Heart left ventricle (tissue), 16 donors: ENCODE data around the gene ASB2. TPM values are rescaled to one million over a fixed set of nuclear protein-coding genes. Genes with fewer than 3 reads are reported as not detected.
A peak's percentile ranks its signal among the peaks of the same experiment; 100 is the strongest.

Experiments used
- ATAC-seq, 4 donors: fragments of 200-7000 bp; cut with Tn5 transposase; one replicate each; pipeline ENCODE4 v1.9.1; 2020 to 2022; ENCODE audit warnings: moderate library complexity in 4 of 4, mild to moderate bottlenecking in 3 of 4, moderate number of reproducible peaks in 1 of 4
- DNase-seq, 5 donors: peaks; one replicate each; pipeline ENCODE4 v3.0.0-alpha.2; 2020
- H3K27ac ChIP-seq, 12 donors: fragments of 200-600 bp; sonication (generic) in 4 of 12; one replicate each; pipeline versions ENCODE4 v1.5.0 to v1.8.0; 2016 to 2022; ENCODE audit warnings: mild to moderate bottlenecking in 2 of 12
- H3K27me3 ChIP-seq, 9 donors: fragments of 200-600 bp; sonication (generic) in 2 of 9; one replicate each; pipeline versions ENCODE4 v1.5.1 to v1.8.0; 2016 to 2022; ENCODE audit warnings: mild to moderate bottlenecking in 3 of 9
- H3K36me3 ChIP-seq, 9 donors: fragments of 200-600 bp; sonication (generic) in 2 of 9; one replicate each; pipeline versions ENCODE4 v1.5.0 to v1.8.0; 2018 to 2022; ENCODE audit warnings: mild to moderate bottlenecking in 2 of 9
- H3K4me1 ChIP-seq, 12 donors: fragments of 200-600 bp; sonication (generic) in 4 of 12; one replicate each; pipeline versions ENCODE4 v1.5.0 to v1.8.0; 2016 to 2022; ENCODE audit warnings: mild to moderate bottlenecking in 3 of 12
- H3K4me3 ChIP-seq, 12 donors: fragments of 200-600 bp; sonication (generic) in 4 of 12; one replicate each; pipeline versions ENCODE4 v1.5.0 to v1.8.0; 2017 to 2022; ENCODE audit warnings: mild to moderate bottlenecking in 9 of 12, moderate library complexity in 4 of 12
- H3K9me3 ChIP-seq, 12 donors: fragments of 200-600 bp; sonication (generic) in 4 of 12; one replicate each; pipeline versions ENCODE4 v1.5.0 to v1.8.0; 2016 to 2022; ENCODE audit warnings: mild to moderate bottlenecking in 1 of 12
- CTCF ChIP-seq, 12 donors: fragments of 200-600 bp; sonication (generic) in 4 of 12; IDR thresholded peaks; one replicate each; pipeline versions ENCODE4 v1.5.0 to v1.8.0; 2018 to 2022; ENCODE audit warnings: antibody characterized with exemption in 12 of 12, mild to moderate bottlenecking in 5 of 12
- POLR2A ChIP-seq, 2 donors: fragments of 450-650 bp; IDR thresholded peaks; one replicate each; pipeline ENCODE4 v1.6.1; 2017; ENCODE audit warnings: antibody characterized with exemption in 2 of 2, mild to moderate bottlenecking in 2 of 2, moderate library complexity in 2 of 2
- WGBS, 4 donors: extraction: QIAGEN DNeasy Blood & Tissue Kit in 2 of 4; methylation state at CpG; one replicate each; pipeline versions ENCODE4 v1.1.5 to v1.1.7; 2013 to 2018; 5-methylcytosine and 5-hydroxymethylcytosine counted together
- intact Hi-C, 10 donors: fragments of 100-400 bp; cut with DNase I; formaldehyde crosslinking; loops; one replicate each; pipeline versions ENCODE4 v1.11.1 to v1.14.2; 2022
- polyA plus RNA-seq, 2 donors: library from polyadenylated mRNA; stranded (reverse); fragments of 200-250 nt; gene quantifications; one replicate each; pipeline ENCODE4 v1.2.3, GENCODE V29; 2013
- total RNA-seq, 9 donors: library from RNA; depleted of rRNA in 2 of 9; stranded (reverse); fragments of >200 nt in 2 of 9; fragmentation: NEBNext Ultra II Directional in 3 of 9; extraction: Animal tissue kit (Norgen Biotek cat#: 25700) in 3 of 9; gene quantifications; one replicate each; pipeline versions ENCODE4 v1.1.0 to v1.2.4, GENCODE V29; 2016 to 2023
- donor health status: ischemic (EF 13 %, LVEDD 7.1; RV severe dilation, severe dysfunction).
- donor health status: healthy with polysubstance abuse.
- donor health status: DM: no; HTN: yes; CAD: no.
- donor health status: DM: no; HTN: no; CAD: no.
- donor health status: ischemic (EF 25% LVEDD 6.9; RV normal size, moderate dysfunction).
- donor health status: ischemic (EF 25% LVEDD 5.7; RV mildly dilated, moderate dysfunction).
- donor health status: healthy.
- donor health status: DM: yes; HTN: yes; CAD: no.
- donor health status: ischemic (EF 35%, LVEDD 5.7; RV mildly dilated, moderate dysfunction).
- donor health status: nonischemic (EF 11% LVEDD 7.7; RV severe dilation, severe dysfunction).
- donor health status: DM: yes; HTN: yes; CAD: no.
- donor health status: PGD.
- donor health status: ischemic (EF 29% LVEDD 5.4; RV normal size, mild dysfunction).
- donor health status: nonischemic (EF 23%, LVEDD 6.1; RV moderate dilation, normal function).

ASB2 gene
- total and polyA plus RNA-seq, 11 donors = 22.4 to 411 (median 166) TPM

GRCh38 chr14:93998871-93999403 lies 22.6 kb upstream of the ASB2 start:
- DNase-seq = no peak
- Histone ChIP-seq H3K4me3 (no peak overlapping the region), H3K9me3 (no peaks in the 10 kb centered on the region), H3K36me3 (no peaks in the 10 kb centered on the region), H3K27ac (peak overlapping the region in 2 of 12 donors; percentile 30 to 42), H3K27me3 (peaks cover 0 to 4% (median 0%) of the 10 kb centered on the region in 9 donors), H3K4me1 (peaks cover 0 to 52% (median 19%) of the 10 kb centered on the region in 12 donors)
- TF ChIP-seq POLR2A (IDR thresholded peaks at IDR 0.05) (no peak), CTCF (IDR thresholded peaks at IDR 0.05) (no peak)
- intact Hi-C loops = loop anchor here in 3 of 10 donors (5.0 to 10.0 kb wide), 3 partner anchors 37 to 344 kb away; no protein-coding TSS in a partner anchor
- ATAC-seq = peak in 1 of 4 donors; percentile 16
- 73 to 90% (median 80%) methylated on average over 4 to 7 of the region's 7 CpGs for WGBS, 4 donors

GRCh38 chr14:93997916-93998870 lies 21.8 kb upstream of the ASB2 start:
- Histone ChIP-seq H3K36me3 (no peaks in the 10 kb centered on the region), H3K27ac (peak overlapping the region in 2 of 12 donors; percentile 30 to 42), H3K9me3 (no peaks in the 10 kb centered on the region), H3K4me1 (peaks cover 0 to 52% (median 19%) of the 10 kb centered on the region in 12 donors), H3K27me3 (peaks cover 0 to 4% (median 0%) of the 10 kb centered on the region in 9 donors), H3K4me3 (no peak overlapping the region)
- no peak for TF ChIP-seq POLR2A (IDR thresholded peaks at IDR 0.05)
- TF ChIP-seq CTCF (IDR thresholded peaks at IDR 0.05) = no peak
- intact Hi-C loops = loop anchor here in 3 of 10 donors (5.0 to 10.0 kb wide), 3 partner anchors 36 to 343 kb away; no protein-coding TSS in a partner anchor
- WGBS, 4 donors = 68 to 79% (median 74%) methylated on average over 15 to 17 of the region's 17 CpGs
- ATAC-seq = peak in 1 of 4 donors; percentile 6
- DNase-seq = no peak

GRCh38 chr14:93997082-93997481 lies 20.7 kb upstream of the ASB2 start, which contains the start of gene CCDC197:
Gene CCDC197, plus strand, starts transcription at chr14:93997301. Its CDS starts 831 bp downstream, at chr14:93998132.
- WGBS, 4 donors = 39 to 60% (median 47%) methylated on average over 1 of the region's 1 CpG
- Histone ChIP-seq H3K4me1 (peaks cover 0 to 52% (median 19%) of the 10 kb centered on the region in 12 donors), H3K27ac (peak within 1 kb of the TSS in 4 of 12 donors; percentile 6 to 92 (median 66)), H3K9me3 (no peaks in the 10 kb centered on the region), H3K36me3 (no peaks in the 10 kb centered on the region), H3K4me3 (no peak within 1 kb of the TSS), H3K27me3 (peaks cover 0 to 4% (median 0%) of the 10 kb centered on the region in 9 donors)
- TF ChIP-seq CTCF (IDR thresholded peaks at IDR 0.05) = no peak
- no peak for TF ChIP-seq POLR2A (IDR thresholded peaks at IDR 0.05)
- no peak for ATAC-seq
- no peak for DNase-seq
- intact Hi-C loops = loop anchor here in 3 of 10 donors (5.0 to 10.0 kb wide), 3 partner anchors 35 to 342 kb away; no protein-coding TSS in a partner anchor
